Breast epithelium (tissue), 3 donors: ENCODE results near the gene CLEC18C.
"Not testable (repeated sequence)": the region's sequence is repeated elsewhere in the genome, so short reads cannot be mapped to it uniquely, and the experiment has no call there.

Source experiments
- CTCF ChIP-seq, 3 donors: fragments of 450-650 bp; IDR thresholded peaks; one replicate each; pipeline ENCODE4 v1.5.1; 2016 to 2017; ENCODE audit warnings: antibody characterized with exemption in 3 of 3, mild to moderate bottlenecking in 3 of 3, moderate library complexity in 3 of 3
- POLR2A ChIP-seq: fragments of 450-650 bp; IDR thresholded peaks from one replicate; pipeline ENCODE4 v1.6.1; 2016; ENCODE audit warnings: antibody characterized with exemption, mild to moderate bottlenecking, moderate library complexity
- POLR2AphosphoS5 ChIP-seq, 3 donors: sonication (generic); formaldehyde crosslinking; IDR thresholded peaks; one replicate each; pipeline ENCODE4 v1.6.1; 2017; ENCODE audit warnings: antibody characterized with exemption in 3 of 3

DNA sequence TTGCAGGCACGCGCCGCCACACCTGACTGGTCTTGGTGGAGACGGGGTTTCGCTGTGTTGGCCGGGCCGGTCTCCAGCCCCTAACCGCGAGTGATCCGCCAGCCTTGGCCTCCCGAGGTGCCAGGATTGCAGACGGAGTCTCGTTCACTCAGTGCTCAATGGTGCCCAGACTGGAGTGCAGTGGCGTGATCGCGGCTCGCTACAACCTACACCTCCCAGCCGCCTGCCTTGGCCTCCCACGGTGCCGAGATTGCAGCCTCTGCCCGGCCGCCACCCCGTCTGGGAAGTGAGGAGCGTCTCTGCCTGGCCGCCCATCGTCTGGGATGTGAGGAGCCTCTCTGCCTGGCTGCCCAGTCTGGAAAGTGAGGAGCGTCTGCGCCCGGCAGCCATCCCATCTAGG is 30.4 kb downstream of the CLEC18C start:
- not testable (repeated sequence) for TF ChIP-seq POLR2A; CTCF (IDR thresholded peaks at IDR 0.05); POLR2AphosphoS5 (IDR thresholded peaks at IDR 0.05)
